Measurements from ENCODE around the gene SMG6. TPM values are rescaled to one million over a fixed set of nuclear protein-coding genes. Genes with fewer than 3 reads are reported as not detected.
A peak's percentile ranks its signal among the peaks of the same experiment; 100 is the strongest.

Gene SMG6
- total and polyA plus RNA-seq, 2 donors (not counting 3 experiments of a cell fraction or from before 2014, with no cell fraction given): 40.1 to 42.2 TPM

DNA sequence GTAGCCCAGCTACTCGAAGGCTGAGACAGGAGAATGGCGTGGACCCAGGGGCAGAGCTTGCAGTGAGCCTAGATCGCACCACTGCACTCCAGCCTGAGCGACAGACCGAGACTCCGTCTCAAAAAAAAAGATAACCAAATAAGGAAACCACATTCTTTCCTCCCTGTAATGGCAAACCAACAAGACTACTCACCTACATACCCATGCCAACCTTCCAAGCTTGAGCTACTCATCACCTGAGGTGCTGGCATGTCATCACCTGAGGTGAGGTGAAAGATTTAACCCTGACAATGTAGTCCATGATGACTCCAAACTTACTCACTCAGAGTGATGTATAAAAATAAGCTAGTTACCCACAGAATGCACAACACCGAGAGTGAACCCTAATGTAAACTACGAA is 85.2 kb downstream of the SMG6 start:
- no peak overlapping the region for H3K27ac ChIP-seq (ENCODE audit: insufficient read depth, low read depth, low read length)
- no peaks in the 10 kb centered on the region for H3K79me2 ChIP-seq (ENCODE audit: control insufficient read depth, insufficient read depth, low read length)
- dilution Hi-C loops (cut with MboI; ENCODE audit: extremely low pct_ligation_motif_present, low sequenced_read_pairs) (no loop called here), intact Hi-C loops (cut with micrococcal nuclease) (no loop called here)
- BruUV-seq (replicated peaks): no TSS peak
- no peak for FAIRE-seq
- no peak overlapping the region for H3K9ac ChIP-seq (replicated peaks; ENCODE audit: extremely low read depth, insufficient read depth, low read length)
- no peak for DNase-seq (ENCODE audit: low read depth, low spot score)
- no peaks in the 10 kb centered on the region for H3K27me3 ChIP-seq (ENCODE audit: control insufficient read depth in 2 of 2, insufficient read depth in 2 of 2, low read length in 2 of 2)
- TF ChIP-seq, protein P1, sequence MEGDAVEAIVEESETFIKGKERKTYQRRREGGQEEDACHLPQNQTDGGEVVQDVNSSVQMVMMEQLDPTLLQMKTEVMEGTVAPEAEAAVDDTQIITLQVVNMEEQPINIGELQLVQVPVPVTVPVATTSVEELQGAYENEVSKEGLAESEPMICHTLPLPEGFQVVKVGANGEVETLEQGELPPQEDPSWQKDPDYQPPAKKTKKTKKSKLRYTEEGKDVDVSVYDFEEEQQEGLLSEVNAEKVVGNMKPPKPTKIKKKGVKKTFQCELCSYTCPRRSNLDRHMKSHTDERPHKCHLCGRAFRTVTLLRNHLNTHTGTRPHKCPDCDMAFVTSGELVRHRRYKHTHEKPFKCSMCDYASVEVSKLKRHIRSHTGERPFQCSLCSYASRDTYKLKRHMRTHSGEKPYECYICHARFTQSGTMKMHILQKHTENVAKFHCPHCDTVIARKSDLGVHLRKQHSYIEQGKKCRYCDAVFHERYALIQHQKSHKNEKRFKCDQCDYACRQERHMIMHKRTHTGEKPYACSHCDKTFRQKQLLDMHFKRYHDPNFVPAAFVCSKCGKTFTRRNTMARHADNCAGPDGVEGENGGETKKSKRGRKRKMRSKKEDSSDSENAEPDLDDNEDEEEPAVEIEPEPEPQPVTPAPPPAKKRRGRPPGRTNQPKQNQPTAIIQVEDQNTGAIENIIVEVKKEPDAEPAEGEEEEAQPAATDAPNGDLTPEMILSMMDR (IDR thresholded peaks at IDR 0.05; ENCODE audit: extremely low read depth in 1 of 2, insufficient read depth in 1 of 2, low read depth in 1 of 2, low read length in 2 of 2): no peak
- TF ChIP-seq POLR2A (IDR thresholded peaks at IDR 0.05; ENCODE audit: low read depth, low read length): no peak
- POLR2A ChIA-PET: no interaction called here
- H2AFZ ChIP-seq (ENCODE audit: low read depth, low read length): no peak overlapping the region
- no peak overlapping the region for H3K4me2 ChIP-seq (ENCODE audit: insufficient read depth, low read length)
- no peaks in the 10 kb centered on the region for H3K9me1 ChIP-seq (replicated peaks; ENCODE audit: control insufficient read depth, extremely low read depth, insufficient read depth, low read length)
- no peaks in the 10 kb centered on the region for H4K20me1 ChIP-seq (replicated peaks; ENCODE audit: control insufficient read depth, extremely low read depth, insufficient read depth, low read length)
- H3K9me3 ChIP-seq (replicated peaks; ENCODE audit: control insufficient read depth, insufficient read depth, low read length): no peaks in the 10 kb centered on the region
- no peak overlapping the region for H3K4me3 ChIP-seq (replicated peaks in 1 of 3; ENCODE audit: insufficient read depth in 1 of 3, low read depth in 1 of 3, low read length in 3 of 3)
- H3K36me3 ChIP-seq (ENCODE audit: control insufficient read depth in 2 of 2, extremely low read depth in 1 of 2, insufficient read depth in 2 of 2, low read length in 2 of 2): no peaks in the 10 kb centered on the region
- CTCF ChIA-PET: interaction anchor here (1.0 to 1.2 kb wide), 2 partner anchors 12 to 13 kb away, joined by 3 to 6 read pairs; no protein-coding TSS in a partner anchor
- peaks cover 33% of the 10 kb centered on the region for H3K4me1 ChIP-seq (ENCODE audit: control insufficient read depth, extremely low read depth, insufficient read depth, low read length)

DNA sequence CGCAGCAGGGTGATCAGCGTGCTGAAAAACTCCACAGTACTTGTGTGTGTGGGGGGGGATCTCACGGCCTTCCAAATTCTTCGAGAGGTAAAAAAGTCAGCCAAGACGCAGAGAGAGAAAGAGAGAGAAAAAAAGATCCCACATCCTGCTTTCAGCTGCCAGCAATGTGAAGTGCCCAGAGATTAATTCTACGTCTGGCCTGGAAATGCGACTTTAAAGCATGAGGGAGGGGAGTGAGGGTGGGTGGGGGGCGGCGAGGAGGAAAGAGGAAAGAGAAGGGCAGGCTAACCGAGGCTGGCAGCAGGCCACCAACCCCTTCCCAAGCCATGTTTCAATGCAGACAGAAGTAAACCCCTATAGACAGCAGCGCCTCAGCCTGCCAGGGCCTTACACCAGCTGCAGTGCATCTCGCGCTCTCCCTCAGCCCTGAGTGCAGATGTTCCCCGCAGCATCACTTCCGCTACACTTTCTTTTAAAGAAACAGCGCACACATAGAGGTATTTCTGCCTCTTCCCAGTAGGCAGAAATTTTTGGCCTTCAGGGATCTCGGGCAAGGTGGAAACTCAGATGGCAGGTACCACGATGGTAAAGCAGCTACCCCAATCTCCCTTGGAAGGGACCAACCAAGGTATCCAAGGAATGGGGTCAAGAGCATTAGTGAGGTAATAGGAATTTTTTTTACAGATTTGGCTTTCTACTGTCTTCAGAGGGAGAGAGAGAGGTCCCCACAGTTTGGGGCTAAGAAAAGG is 87.8 kb downstream of the SMG6 start:
- intact Hi-C loops (cut with micrococcal nuclease) (loop anchor here (1.0 kb wide), 2 partner anchors 23 to 36 kb away; no protein-coding TSS in a partner anchor), dilution Hi-C loops (cut with MboI; ENCODE audit: extremely low pct_ligation_motif_present, low sequenced_read_pairs) (no loop called here)
- Histone ChIP-seq H3K9me1 (replicated peaks; ENCODE audit: control insufficient read depth, extremely low read depth, insufficient read depth, low read length) (no peaks in the 10 kb centered on the region), H3K79me2 (ENCODE audit: control insufficient read depth, insufficient read depth, low read length) (no peaks in the 10 kb centered on the region), H2AFZ (ENCODE audit: low read depth, low read length) (no peak overlapping the region), H3K9me3 (replicated peaks; ENCODE audit: control insufficient read depth, insufficient read depth, low read length) (no peaks in the 10 kb centered on the region), H3K27ac (ENCODE audit: insufficient read depth, low read depth, low read length) (peak overlapping the region; percentile 81), H3K36me3 (ENCODE audit: control insufficient read depth in 2 of 2, extremely low read depth in 1 of 2, insufficient read depth in 2 of 2, low read length in 2 of 2) (no peaks in the 10 kb centered on the region), H3K4me3 (replicated peaks in 1 of 3; ENCODE audit: insufficient read depth in 1 of 3, low read depth in 1 of 3, low read length in 3 of 3) (no peak overlapping the region), H3K9ac (replicated peaks; ENCODE audit: extremely low read depth, insufficient read depth, low read length) (peak overlapping the region; percentile 76), H4K20me1 (replicated peaks; ENCODE audit: control insufficient read depth, extremely low read depth, insufficient read depth, low read length) (no peaks in the 10 kb centered on the region), H3K27me3 (ENCODE audit: control insufficient read depth in 2 of 2, insufficient read depth in 2 of 2, low read length in 2 of 2) (no peaks in the 10 kb centered on the region), H3K4me2 (ENCODE audit: insufficient read depth, low read length) (peak overlapping the region; percentile 79), H3K4me1 (ENCODE audit: control insufficient read depth, extremely low read depth, insufficient read depth, low read length) (peaks cover 46% of the 10 kb centered on the region)
- FAIRE-seq (peak; percentile 73), DNase-seq (ENCODE audit: low read depth, low spot score) (peak; percentile 84)
- no TSS peak for BruUV-seq (replicated peaks)
- no peak for TF ChIP-seq EZH2 (IDR thresholded peaks at IDR 0.05; ENCODE audit: borderline replicate concordance, low read depth, low read length, severe bottlenecking)
- TF ChIP-seq POLR2A (IDR thresholded peaks at IDR 0.05; ENCODE audit: low read depth, low read length): peak; percentile 54
- peak; percentile 49 for TF ChIP-seq POLR2AphosphoS5 (IDR thresholded peaks at IDR 0.05; ENCODE audit: insufficient read depth, low read depth, low read length)
- TF ChIP-seq FOS (IDR thresholded peaks at IDR 0.05; ENCODE audit: borderline replicate concordance, insufficient read depth, low read length): no peak
- POLR2A ChIA-PET: interaction anchor here (0.7 kb wide), 1 partner anchor 36 kb away, joined by 3 read pairs; no protein-coding TSS in a partner anchor
- CTCF ChIA-PET: interaction anchor here (1.0 to 2.7 kb wide), 6 partner anchors 9 to 71 kb away, joined by 3 to 10 read pairs (median 5); no protein-coding TSS in a partner anchor
